Right atrium auricular region (tissue), 2 donors: Measurements from ENCODE around the gene BFSP1. TPM values are rescaled to one million over a fixed set of nuclear protein-coding genes. Genes with fewer than 3 reads are reported as not detected.

Experiments
- DNase-seq: peaks from one replicate; pipeline ENCODE4 v3.0.0-alpha.2; 2019; ENCODE audit warnings: low spot score
- H3K27ac ChIP-seq, 2 donors: fragments of 200-600 bp; sonication (generic); 1 replicate in 1 of 2; 2 replicates in 1 of 2; pipeline ENCODE4 v1.5.1; 2016 to 2019
- H3K27me3 ChIP-seq, 2 donors: fragments of 200-600 bp; sonication (generic); one replicate each; pipeline versions ENCODE4 v1.5.1 to v1.6.0; 2017 to 2019
- H3K36me3 ChIP-seq: fragments of 200-600 bp; sonication (generic); one replicate; pipeline ENCODE4 v1.5.1; 2016
- H3K4me1 ChIP-seq, 2 donors: fragments of 200-600 bp; sonication (generic); one replicate each; pipeline versions ENCODE4 v1.5.1 to v1.6.0; 2017 to 2019
- H3K4me3 ChIP-seq, 2 donors: fragments of 200-600 bp; sonication (generic); 1 replicate in 1 of 2; 2 replicates in 1 of 2; pipeline ENCODE4 v1.5.1; 2017 to 2019; ENCODE audit warnings: mild to moderate bottlenecking in 1 of 2, moderate library complexity in 1 of 2
- H3K9me3 ChIP-seq, 2 donors: fragments of 200-600 bp; sonication (generic); one replicate each; pipeline ENCODE4 v1.5.1; 2019
- CTCF ChIP-seq, 2 donors: fragments of 200-600 bp; sonication (generic); IDR thresholded peaks; one replicate each; pipeline ENCODE4 v1.5.1; 2019; ENCODE audit warnings: antibody characterized with exemption in 2 of 2
- total RNA-seq, 2 donors: library from RNA; depleted of rRNA; stranded (reverse); fragments of >200 nt; gene quantifications; one replicate each; pipeline ENCODE4 v1.1.0, GENCODE V29; 2016

BFSP1 gene
- 1 to 10 TPM in 1 of 2 donors, under 1 TPM in 1; 0.51 to 1.3 TPM for total RNA-seq

- H3K27ac ChIP-seq = peak within 1 kb of the TSS in 1 of 2 donors; percentile 35
- no peak for DNase-seq
Observed at GRCh38 chr20:17530716-17531664, at the start of gene BFSP1. TSS of gene BFSP1 (minus strand) at chr20:17531379. CDS start at chr20:17531329, 50 bp downstream.

GRCh38 chr20:17580895-17581294, 49.7 kb upstream of the BFSP1 start:
- no peaks in the 10 kb centered on the region for H3K9me3 ChIP-seq
- H3K27ac ChIP-seq = peak overlapping the region in 1 of 2 donors; percentile 2
- peaks cover 0 to 56% of the 10 kb centered on the region in 2 donors for H3K4me1 ChIP-seq
- peaks cover 9% of the 10 kb centered on the region for H3K36me3 ChIP-seq
- no peak for TF ChIP-seq CTCF (IDR thresholded peaks at IDR 0.05)
- H3K4me3 ChIP-seq = no peak overlapping the region
- H3K27me3 ChIP-seq = no peaks in the 10 kb centered on the region
- DNase-seq = no peak

More at GRCh38 chr20:17530716-17531664, at the start of gene BFSP1:
- Histone ChIP-seq H3K27me3 (no peaks in the 10 kb centered on the region), H3K36me3 (no peaks in the 10 kb centered on the region), H3K9me3 (no peaks in the 10 kb centered on the region), H3K4me1 (peaks cover 0 to 9% of the 10 kb centered on the region in 2 donors), H3K4me3 (peak within 1 kb of the TSS; percentile 42 to 57)
- TF ChIP-seq CTCF (IDR thresholded peaks at IDR 0.05) = peak in 1 of 2 donors; percentile 12

- H3K9me3 ChIP-seq = no peaks in the 10 kb centered on the region
- DNase-seq = no peak
- no peak overlapping the region for H3K4me3 ChIP-seq
- H3K36me3 ChIP-seq = peaks cover 9% of the 10 kb centered on the region
- H3K27ac ChIP-seq = no peak overlapping the region
- H3K4me1 ChIP-seq = peaks cover 0 to 53% of the 10 kb centered on the region in 2 donors
- no peaks in the 10 kb centered on the region for H3K27me3 ChIP-seq
- no peak for TF ChIP-seq CTCF (IDR thresholded peaks at IDR 0.05)
Observed at GRCh38 chr20:17579369-17580039, 48.3 kb upstream of the BFSP1 start.

- no peak for TF ChIP-seq CTCF (IDR thresholded peaks at IDR 0.05)
- DNase-seq = no peak
- Histone ChIP-seq H3K27me3 (no peaks in the 10 kb centered on the region), H3K36me3 (peaks cover 12% of the 10 kb centered on the region), H3K9me3 (no peaks in the 10 kb centered on the region), H3K4me3 (no peak overlapping the region), H3K27ac (no peak overlapping the region), H3K4me1 (peaks cover 0 to 74% of the 10 kb centered on the region in 2 donors)
Observed at GRCh38 chr20:17576215-17576614, 45.0 kb upstream of the BFSP1 start.

GRCh38 chr20:17573463-17573862, 42.3 kb upstream of the BFSP1 start:
- TF ChIP-seq CTCF (IDR thresholded peaks at IDR 0.05) = no peak
- peak overlapping the region in 1 of 2 donors; percentile 99 for H3K27ac ChIP-seq

More at GRCh38 chr20:17573463-17573862, 42.3 kb upstream of the BFSP1 start:
- Histone ChIP-seq H3K4me3 (no peak overlapping the region), H3K27me3 (no peaks in the 10 kb centered on the region), H3K9me3 (no peaks in the 10 kb centered on the region), H3K36me3 (peaks cover 12% of the 10 kb centered on the region), H3K4me1 (peaks cover 0 to 56% of the 10 kb centered on the region in 2 donors)
- no peak for DNase-seq
